KMS-11 (cell line): ENCODE measurements around the gene THRAP3.
A peak's percentile ranks its signal among the peaks of the same experiment; 100 is the strongest.

Experiments used
- H2AFZ ChIP-seq: fragments of 200-600 bp; sonication (generic); 2 replicates; pipeline ENCODE4 v1.6.1; 2016; ENCODE audit warnings: antibody characterized with exemption, mixed run types, low read depth
- H3K27ac ChIP-seq: fragments of 200-600 bp; sonication (generic); 2 replicates; pipeline ENCODE4 v1.6.1; 2016; ENCODE audit warnings: mild to moderate bottlenecking, mixed run types
- H3K27me3 ChIP-seq: fragments of 200-600 bp; sonication (generic); 2 replicates; pipeline ENCODE4 v1.6.1; 2017; ENCODE audit warnings: mild to moderate bottlenecking, low read depth, mixed run types, moderate library complexity; ENCODE audit not compliant: insufficient read depth
- H3K36me3 ChIP-seq: fragments of 200-600 bp; sonication (generic); 2 replicates; pipeline ENCODE4 v1.6.1; 2017; ENCODE audit warnings: mild to moderate bottlenecking, mixed run types; ENCODE audit not compliant: insufficient read depth
- H3K4me1 ChIP-seq: fragments of 200-600 bp; sonication (generic); 2 replicates; pipeline ENCODE4 v1.6.1; 2016; ENCODE audit warnings: mild to moderate bottlenecking, low read depth, mixed run types; ENCODE audit not compliant: poor library complexity, severe bottlenecking
- H3K4me2 ChIP-seq: fragments of 200-600 bp; sonication (generic); 2 replicates; pipeline ENCODE4 v1.7.0; 2016; ENCODE audit warnings: mild to moderate bottlenecking, mixed run types
- H3K4me3 ChIP-seq: fragments of 200-600 bp; sonication (generic); IDR thresholded peaks from 2 replicates; pipeline ENCODE4 v1.6.1; 2017; ENCODE audit warnings: low read depth, low read length, mixed read lengths; ENCODE audit not compliant: insufficient read depth
- H3K79me2 ChIP-seq: fragments of 200-600 bp; sonication (generic); 2 replicates; pipeline ENCODE4 v1.6.1; 2016; ENCODE audit warnings: low read depth, mixed run types; ENCODE audit not compliant: insufficient read depth
- H3K9ac ChIP-seq: fragments of 200-600 bp; sonication (generic); 2 replicates; pipeline ENCODE4 v1.6.1; 2016; ENCODE audit warnings: mild to moderate bottlenecking, mixed run types
- H4K20me1 ChIP-seq: fragments of 200-600 bp; sonication (generic); 2 replicates; pipeline ENCODE4 v1.6.1; 2016; ENCODE audit warnings: mild to moderate bottlenecking, mixed run types; ENCODE audit not compliant: insufficient read depth
- TF ChIP-seq, protein P1 (sequence below): fragments of 200-600 bp; sonication (generic); conservative IDR thresholded peaks from 2 replicates; pipeline ENCODE4 v1.6.1; 2017; ENCODE audit warnings: low read depth, mild to moderate bottlenecking, antibody characterized with exemption, low read length, moderate library complexity, mixed read lengths

THRAP3 gene, protein sequence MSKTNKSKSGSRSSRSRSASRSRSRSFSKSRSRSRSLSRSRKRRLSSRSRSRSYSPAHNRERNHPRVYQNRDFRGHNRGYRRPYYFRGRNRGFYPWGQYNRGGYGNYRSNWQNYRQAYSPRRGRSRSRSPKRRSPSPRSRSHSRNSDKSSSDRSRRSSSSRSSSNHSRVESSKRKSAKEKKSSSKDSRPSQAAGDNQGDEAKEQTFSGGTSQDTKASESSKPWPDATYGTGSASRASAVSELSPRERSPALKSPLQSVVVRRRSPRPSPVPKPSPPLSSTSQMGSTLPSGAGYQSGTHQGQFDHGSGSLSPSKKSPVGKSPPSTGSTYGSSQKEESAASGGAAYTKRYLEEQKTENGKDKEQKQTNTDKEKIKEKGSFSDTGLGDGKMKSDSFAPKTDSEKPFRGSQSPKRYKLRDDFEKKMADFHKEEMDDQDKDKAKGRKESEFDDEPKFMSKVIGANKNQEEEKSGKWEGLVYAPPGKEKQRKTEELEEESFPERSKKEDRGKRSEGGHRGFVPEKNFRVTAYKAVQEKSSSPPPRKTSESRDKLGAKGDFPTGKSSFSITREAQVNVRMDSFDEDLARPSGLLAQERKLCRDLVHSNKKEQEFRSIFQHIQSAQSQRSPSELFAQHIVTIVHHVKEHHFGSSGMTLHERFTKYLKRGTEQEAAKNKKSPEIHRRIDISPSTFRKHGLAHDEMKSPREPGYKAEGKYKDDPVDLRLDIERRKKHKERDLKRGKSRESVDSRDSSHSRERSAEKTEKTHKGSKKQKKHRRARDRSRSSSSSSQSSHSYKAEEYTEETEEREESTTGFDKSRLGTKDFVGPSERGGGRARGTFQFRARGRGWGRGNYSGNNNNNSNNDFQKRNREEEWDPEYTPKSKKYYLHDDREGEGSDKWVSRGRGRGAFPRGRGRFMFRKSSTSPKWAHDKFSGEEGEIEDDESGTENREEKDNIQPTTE

DNA sequence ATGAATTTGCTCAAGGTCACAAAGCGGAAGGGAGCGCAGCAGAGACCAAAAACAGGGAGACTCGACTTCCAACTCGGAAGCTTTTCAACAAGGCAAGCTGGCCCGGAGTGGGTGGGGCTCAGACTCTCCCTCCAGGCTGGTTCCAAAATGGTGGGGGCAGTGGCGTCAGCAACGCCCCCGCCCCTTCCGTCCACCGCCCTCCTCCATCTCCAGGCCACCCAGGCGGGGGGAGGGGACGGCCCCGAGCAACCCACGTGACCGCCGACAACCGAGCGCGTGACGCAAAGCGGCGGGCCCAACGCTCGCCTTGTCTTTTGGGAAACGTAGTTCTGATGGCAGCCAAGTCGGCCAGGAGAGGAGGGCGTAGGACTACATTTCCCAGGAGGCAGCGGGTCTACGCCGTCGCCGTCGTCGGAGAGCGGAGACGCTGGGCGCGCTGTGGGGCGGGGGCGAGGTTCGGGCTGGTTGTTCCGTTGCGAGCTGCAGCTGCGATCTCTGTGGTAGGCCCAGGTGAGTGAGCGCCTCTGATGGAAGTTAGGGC is at the start of gene THRAP3:
THRAP3 (plus strand) TSS at position 448 of the 541 bp plus-strand sequence. CDS start 58,121 bp downstream, outside the sequence.
- Histone ChIP-seq H3K27ac (peak within 1 kb of the TSS; percentile 91), H3K9ac (peak within 1 kb of the TSS; percentile 81), H2AFZ (peak within 1 kb of the TSS; percentile 85), H3K27me3 (no peaks in the 10 kb centered on the region), H4K20me1 (peaks cover 5% of the 10 kb centered on the region; the same call in 1 of the 2 replicates), H3K79me2 (peaks cover 46% of the 10 kb centered on the region), H3K36me3 (no peaks in the 10 kb centered on the region), H3K4me2 (peak within 1 kb of the TSS; percentile 88), H3K4me3 (peak within 1 kb of the TSS; percentile 94), H3K4me1 (peaks cover 24% of the 10 kb centered on the region)
- TF ChIP-seq, protein P1, sequence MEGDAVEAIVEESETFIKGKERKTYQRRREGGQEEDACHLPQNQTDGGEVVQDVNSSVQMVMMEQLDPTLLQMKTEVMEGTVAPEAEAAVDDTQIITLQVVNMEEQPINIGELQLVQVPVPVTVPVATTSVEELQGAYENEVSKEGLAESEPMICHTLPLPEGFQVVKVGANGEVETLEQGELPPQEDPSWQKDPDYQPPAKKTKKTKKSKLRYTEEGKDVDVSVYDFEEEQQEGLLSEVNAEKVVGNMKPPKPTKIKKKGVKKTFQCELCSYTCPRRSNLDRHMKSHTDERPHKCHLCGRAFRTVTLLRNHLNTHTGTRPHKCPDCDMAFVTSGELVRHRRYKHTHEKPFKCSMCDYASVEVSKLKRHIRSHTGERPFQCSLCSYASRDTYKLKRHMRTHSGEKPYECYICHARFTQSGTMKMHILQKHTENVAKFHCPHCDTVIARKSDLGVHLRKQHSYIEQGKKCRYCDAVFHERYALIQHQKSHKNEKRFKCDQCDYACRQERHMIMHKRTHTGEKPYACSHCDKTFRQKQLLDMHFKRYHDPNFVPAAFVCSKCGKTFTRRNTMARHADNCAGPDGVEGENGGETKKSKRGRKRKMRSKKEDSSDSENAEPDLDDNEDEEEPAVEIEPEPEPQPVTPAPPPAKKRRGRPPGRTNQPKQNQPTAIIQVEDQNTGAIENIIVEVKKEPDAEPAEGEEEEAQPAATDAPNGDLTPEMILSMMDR = no peak

DNA sequence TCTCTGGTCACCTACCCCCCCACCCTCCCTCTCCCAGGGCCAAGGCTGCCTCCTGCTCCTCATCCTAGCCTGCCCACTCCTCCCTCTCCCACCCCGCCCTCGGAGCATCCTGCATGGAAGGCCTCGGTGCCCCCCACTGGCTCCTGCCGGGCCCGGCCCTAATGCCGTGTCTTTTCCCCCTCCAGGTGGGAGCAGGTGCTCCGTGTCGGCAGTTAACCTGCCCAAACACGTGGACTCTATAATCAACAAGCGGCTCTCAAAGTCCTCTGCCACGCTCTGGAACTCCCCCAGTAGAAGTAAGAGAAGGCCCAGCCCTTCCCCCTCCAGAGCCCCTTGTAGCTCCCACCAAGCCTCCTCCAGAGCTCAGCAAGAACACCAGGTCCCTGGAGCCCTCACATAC is 49.5 kb upstream of the THRAP3 start:
- Histone ChIP-seq H3K27ac (peak overlapping the region; percentile 52), H3K36me3 (no peaks in the 10 kb centered on the region; the same call in 1 of the 2 replicates), H3K4me2 (peak overlapping the region; percentile 36; the same call in 1 of the 2 replicates), H2AFZ (no peak overlapping the region), H4K20me1 (no peaks in the 10 kb centered on the region), H3K79me2 (peaks cover 3% of the 10 kb centered on the region; the same call in 1 of the 2 replicates), H3K27me3 (no peaks in the 10 kb centered on the region), H3K4me1 (peaks cover 19% of the 10 kb centered on the region), H3K4me3 (no peak overlapping the region), H3K9ac (no peak overlapping the region)
- TF ChIP-seq, protein P1 = no peak

DNA sequence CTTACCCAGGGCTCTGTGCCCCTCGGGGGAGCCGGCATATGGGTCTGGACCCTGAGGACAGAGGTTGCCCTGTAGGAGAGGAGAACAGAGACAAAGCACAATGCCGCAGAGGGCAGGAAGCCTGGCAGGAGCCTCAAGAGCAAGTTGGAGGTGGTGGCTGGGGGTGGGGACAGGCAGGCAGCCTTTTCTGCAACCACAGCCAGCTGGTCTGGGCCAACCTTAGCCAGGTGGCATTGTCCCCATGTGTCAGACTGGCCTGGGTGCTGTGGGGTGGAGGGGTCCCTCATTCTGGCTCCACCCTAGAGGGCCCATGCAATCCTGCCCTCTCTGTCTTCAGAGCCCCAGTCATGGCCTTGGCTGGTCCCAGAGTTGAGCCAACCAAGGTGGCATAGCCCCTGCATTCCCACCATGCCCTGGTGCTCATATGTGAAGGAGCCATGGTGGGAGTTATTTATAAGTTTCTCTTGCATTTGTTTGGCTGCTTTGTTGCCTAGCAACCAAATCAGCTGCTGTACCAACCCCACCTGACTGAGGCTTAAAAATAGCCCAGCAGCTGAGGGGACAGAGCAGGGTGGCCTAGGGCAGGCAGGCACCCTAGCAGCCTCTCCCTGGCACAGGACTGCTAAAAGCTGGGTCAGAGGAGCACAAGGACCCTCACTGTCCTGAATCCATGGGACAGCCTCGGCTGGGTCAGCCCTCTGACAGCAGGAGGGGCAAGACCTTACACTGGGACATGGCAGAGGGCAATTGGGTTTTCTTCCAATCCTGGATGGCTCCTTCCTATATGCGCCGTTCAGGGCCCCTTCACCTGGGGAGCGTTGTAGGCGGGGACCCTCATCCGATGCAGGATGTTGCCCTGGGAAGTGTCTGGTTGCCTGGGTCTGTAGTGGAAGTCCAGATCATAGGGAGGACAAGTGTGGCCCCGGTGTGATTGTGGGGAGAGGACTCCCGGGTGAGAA is 48.8 kb upstream of the THRAP3 start:
- H3K36me3 ChIP-seq = no peaks in the 10 kb centered on the region; the same call in 1 of the 2 replicates
- H3K27ac ChIP-seq = peak overlapping the region; percentile 52
- H3K79me2 ChIP-seq = peaks cover 1% of the 10 kb centered on the region; the same call in 1 of the 2 replicates
- no peak overlapping the region for H2AFZ ChIP-seq
- no peak overlapping the region for H3K4me3 ChIP-seq
- H3K4me1 ChIP-seq = peaks cover 19% of the 10 kb centered on the region
- TF ChIP-seq, protein P1 = no peak
- no peaks in the 10 kb centered on the region for H4K20me1 ChIP-seq
- no peak overlapping the region for H3K9ac ChIP-seq
- H3K4me2 ChIP-seq = peak overlapping the region; percentile 36; the same call in 1 of the 2 replicates
- H3K27me3 ChIP-seq = no peaks in the 10 kb centered on the region
